Measurements from ENCODE around the gene LIPT1.
"Not testable (repeated sequence)": the region's sequence is repeated elsewhere in the genome, so short reads cannot be mapped to it uniquely, and the experiment has no call there.

Gene LIPT1

GRCh38 chr2:99187011-99187410 is 32.2 kb downstream of the LIPT1 start:
- H3K9me3 Mint-ChIP-seq: no peaks in the 10 kb centered on the region
- peaks cover 32% of the 10 kb centered on the region for H3K36me3 Mint-ChIP-seq (ENCODE audit: insufficient read depth)
- H3K27me3 Mint-ChIP-seq: no peaks in the 10 kb centered on the region
- no peak overlapping the region for H3K4me3 Mint-ChIP-seq
- no peak overlapping the region for H3K27ac Mint-ChIP-seq (ENCODE audit: low read depth)
- peaks cover 34% of the 10 kb centered on the region for H3K4me1 Mint-ChIP-seq
- no peak for ATAC-seq (replicated peaks; ENCODE audit: extremely low read depth, poor library complexity, severe bottlenecking)
- no peak for DNase-seq (ENCODE audit: low spot score in 2 of 2)

GRCh38 chr2:99188357-99188756 is 33.6 kb downstream of the LIPT1 start:
- H3K36me3 Mint-ChIP-seq (ENCODE audit: insufficient read depth): peaks cover 34% of the 10 kb centered on the region

GRCh38 chr2:99190548-99190947 is 35.8 kb downstream of the LIPT1 start:
- no peaks in the 10 kb centered on the region for H3K27me3 Mint-ChIP-seq
- ATAC-seq (replicated peaks; ENCODE audit: extremely low read depth, poor library complexity, severe bottlenecking) (no peak), DNase-seq (ENCODE audit: low spot score in 2 of 2) (no peak)
- no peak overlapping the region for H3K27ac Mint-ChIP-seq (ENCODE audit: low read depth)
- H3K36me3 Mint-ChIP-seq (ENCODE audit: insufficient read depth): peaks cover 45% of the 10 kb centered on the region
- H3K9me3 Mint-ChIP-seq: no peaks in the 10 kb centered on the region
- H3K4me1 Mint-ChIP-seq: peaks cover 14% of the 10 kb centered on the region
- H3K4me3 Mint-ChIP-seq: no peak overlapping the region

More at GRCh38 chr2:99188357-99188756, 33.6 kb downstream of the LIPT1 start:
- no peak for DNase-seq (ENCODE audit: low spot score in 2 of 2)
- ATAC-seq (replicated peaks; ENCODE audit: extremely low read depth, poor library complexity, severe bottlenecking): no peak
- H3K4me3 Mint-ChIP-seq: no peak overlapping the region
- no peaks in the 10 kb centered on the region for H3K27me3 Mint-ChIP-seq
- H3K4me1 Mint-ChIP-seq: peaks cover 27% of the 10 kb centered on the region
- peak overlapping the region; percentile 36 for H3K27ac Mint-ChIP-seq (ENCODE audit: low read depth)
- no peaks in the 10 kb centered on the region for H3K9me3 Mint-ChIP-seq

GRCh38 chr2:99192364-99192763 is 37.6 kb downstream of the LIPT1 start:
- H3K4me1 Mint-ChIP-seq: peaks cover 14% of the 10 kb centered on the region
- H3K27ac Mint-ChIP-seq (ENCODE audit: low read depth); H3K4me3 Mint-ChIP-seq; ATAC-seq (replicated peaks; ENCODE audit: extremely low read depth, poor library complexity, severe bottlenecking); H3K9me3 Mint-ChIP-seq; H3K27me3 Mint-ChIP-seq; DNase-seq (ENCODE audit: low spot score in 2 of 2): not testable (repeated sequence)
- H3K36me3 Mint-ChIP-seq (ENCODE audit: insufficient read depth): peaks cover 46% of the 10 kb centered on the region

- H3K4me3 Mint-ChIP-seq: no peak overlapping the region
- DNase-seq (ENCODE audit: low spot score in 2 of 2): no peak
- H3K27me3 Mint-ChIP-seq: no peaks in the 10 kb centered on the region
These were observed 43.5 kb downstream of the LIPT1 start for GRCh38 chr2:99198103-99198841.

GRCh38 chr2:99200076-99200800 is 45.5 kb downstream of the LIPT1 start:
- no peak overlapping the region for H3K27ac Mint-ChIP-seq (ENCODE audit: low read depth)
- H3K27me3 Mint-ChIP-seq: no peaks in the 10 kb centered on the region
- peaks cover 18% of the 10 kb centered on the region for H3K36me3 Mint-ChIP-seq (ENCODE audit: insufficient read depth)
- no peaks in the 10 kb centered on the region for H3K4me1 Mint-ChIP-seq
- DNase-seq (ENCODE audit: low spot score in 2 of 2) (no peak), ATAC-seq (replicated peaks; ENCODE audit: extremely low read depth, poor library complexity, severe bottlenecking) (no peak)
- H3K4me3 Mint-ChIP-seq: no peak overlapping the region
- no peaks in the 10 kb centered on the region for H3K9me3 Mint-ChIP-seq

More at GRCh38 chr2:99198103-99198841, 43.5 kb downstream of the LIPT1 start:
- no peak for ATAC-seq (replicated peaks; ENCODE audit: extremely low read depth, poor library complexity, severe bottlenecking)
- Mint-ChIP-seq H3K4me1 (no peaks in the 10 kb centered on the region), H3K27ac (ENCODE audit: low read depth) (no peak overlapping the region), H3K9me3 (no peaks in the 10 kb centered on the region), H3K36me3 (ENCODE audit: insufficient read depth) (peaks cover 25% of the 10 kb centered on the region)

GRCh38 chr2:99201959-99202678 is 47.4 kb downstream of the LIPT1 start:
- peak overlapping the region; percentile 60 for H3K27ac Mint-ChIP-seq (ENCODE audit: low read depth)
- no peak for DNase-seq (ENCODE audit: low spot score in 2 of 2)
- H3K9me3 Mint-ChIP-seq: peaks cover 5% of the 10 kb centered on the region
- ATAC-seq (replicated peaks; ENCODE audit: extremely low read depth, poor library complexity, severe bottlenecking): no peak
- no peaks in the 10 kb centered on the region for H3K27me3 Mint-ChIP-seq
- H3K4me1 Mint-ChIP-seq: no peaks in the 10 kb centered on the region
- peaks cover 5% of the 10 kb centered on the region for H3K36me3 Mint-ChIP-seq (ENCODE audit: insufficient read depth)
- H3K4me3 Mint-ChIP-seq: no peak overlapping the region

GRCh38 chr2:99205491-99205890 is 50.7 kb downstream of the LIPT1 start:
- Mint-ChIP-seq H3K27ac (ENCODE audit: low read depth) (no peak overlapping the region), H3K9me3 (peaks cover 5% of the 10 kb centered on the region), H3K4me1 (no peaks in the 10 kb centered on the region), H3K4me3 (no peak overlapping the region), H3K27me3 (no peaks in the 10 kb centered on the region), H3K36me3 (ENCODE audit: insufficient read depth) (peaks cover 4% of the 10 kb centered on the region)
- DNase-seq (ENCODE audit: low spot score in 2 of 2) (no peak), ATAC-seq (replicated peaks; ENCODE audit: extremely low read depth, poor library complexity, severe bottlenecking) (no peak)

All from central memory CD8-positive, alpha-beta T cell (primary cell).